GM18909 (cell line): ENCODE results near the gene EPHA4.

Experiments used
- ATAC-seq: cut with Tn5 transposase; IDR thresholded peaks from one replicate; pipeline ENCODE4 v1.9.1; 2021; ENCODE audit warnings: mild to moderate bottlenecking; ENCODE audit not compliant: unreplicated experiment, poor library complexity

Gene EPHA4

DNA sequence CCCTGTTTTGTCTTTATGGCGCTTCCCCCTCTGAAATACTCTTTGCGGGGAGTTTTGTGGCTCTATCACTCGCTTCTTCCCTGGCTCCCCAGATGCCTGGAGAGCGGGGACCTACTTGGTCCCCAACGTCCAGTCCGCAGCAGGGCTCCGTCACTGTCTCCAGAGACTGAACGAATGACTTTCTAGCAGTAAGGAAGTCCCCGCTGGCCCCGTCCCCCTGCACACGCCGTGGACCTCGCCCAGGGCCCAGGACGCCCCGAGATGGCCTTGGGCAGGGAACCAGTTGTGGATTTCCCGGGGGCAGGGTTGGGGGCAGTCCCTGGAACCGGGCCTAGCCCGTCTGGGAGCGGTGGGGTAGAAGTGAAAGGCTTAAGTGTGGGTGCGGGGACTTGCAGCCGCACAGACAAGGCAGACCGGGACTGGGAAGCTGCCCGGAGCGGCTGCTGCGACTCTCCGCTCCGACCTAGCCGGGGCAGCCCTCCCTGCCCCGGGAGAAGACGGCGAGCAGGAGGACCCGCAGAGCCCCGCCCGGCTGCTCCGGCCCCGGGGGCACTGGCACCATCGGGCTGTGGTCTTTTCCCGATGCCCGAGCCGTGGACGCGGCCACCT is 821 bp upstream of the EPHA4 start:
- peak; percentile 31 for ATAC-seq

DNA sequence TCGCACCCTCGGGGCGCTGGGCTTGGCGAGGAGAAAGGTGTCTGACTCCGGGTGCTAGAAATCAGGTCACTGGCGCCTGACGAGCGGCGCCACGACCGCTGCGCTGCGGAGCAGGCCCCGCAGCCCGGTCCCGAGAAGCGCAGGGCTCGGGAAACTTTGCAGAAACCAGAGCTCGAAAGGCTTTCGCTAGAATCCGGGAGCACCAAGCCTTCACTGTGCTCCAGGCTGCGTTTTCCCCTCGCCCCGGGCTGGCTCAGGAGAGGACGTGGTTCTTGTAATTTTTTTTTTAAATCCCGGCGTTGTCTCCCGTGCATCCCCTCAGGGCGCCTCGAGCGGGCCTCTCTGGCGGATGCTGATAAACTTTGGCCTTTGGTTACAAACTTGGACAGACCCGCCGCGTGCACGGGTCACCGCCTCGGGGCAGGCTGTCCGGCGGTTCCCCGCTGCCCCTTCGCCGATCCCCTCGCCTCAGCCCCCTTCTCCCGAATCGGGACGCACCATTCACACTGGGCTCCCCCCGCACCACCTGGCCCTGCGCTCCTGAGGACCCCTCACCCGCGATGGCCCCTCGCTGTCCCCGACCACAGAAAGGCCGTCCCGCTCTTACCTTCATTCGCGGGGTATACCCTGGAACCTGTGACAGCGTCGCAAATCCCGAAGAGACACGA is 419 bp downstream of the EPHA4 start:
- peak; percentile 10 for ATAC-seq

DNA sequence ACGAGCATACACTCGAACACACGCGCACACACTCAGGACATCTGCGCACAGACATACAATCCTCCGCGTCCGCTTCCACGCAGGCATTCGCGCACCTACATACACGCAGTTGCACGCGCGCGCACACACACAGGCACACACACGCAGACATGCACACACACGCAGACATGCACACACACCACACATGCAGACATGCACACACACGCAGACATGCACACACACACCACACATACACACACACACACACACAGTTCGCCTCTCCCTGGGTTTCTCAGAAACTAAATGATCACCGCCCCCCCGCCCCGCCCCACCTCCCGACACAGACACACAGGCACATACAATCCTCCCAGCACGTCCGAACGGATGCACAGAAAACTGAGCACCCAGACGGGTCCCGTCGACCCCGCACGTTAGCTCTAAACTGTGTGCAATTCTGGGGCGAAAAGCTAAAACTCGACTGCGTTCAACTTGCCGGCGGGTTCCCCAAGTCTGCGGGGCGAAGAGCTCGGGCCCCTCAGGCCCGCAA is 1.0 kb downstream of the EPHA4 start:
- ATAC-seq, result no peak

DNA sequence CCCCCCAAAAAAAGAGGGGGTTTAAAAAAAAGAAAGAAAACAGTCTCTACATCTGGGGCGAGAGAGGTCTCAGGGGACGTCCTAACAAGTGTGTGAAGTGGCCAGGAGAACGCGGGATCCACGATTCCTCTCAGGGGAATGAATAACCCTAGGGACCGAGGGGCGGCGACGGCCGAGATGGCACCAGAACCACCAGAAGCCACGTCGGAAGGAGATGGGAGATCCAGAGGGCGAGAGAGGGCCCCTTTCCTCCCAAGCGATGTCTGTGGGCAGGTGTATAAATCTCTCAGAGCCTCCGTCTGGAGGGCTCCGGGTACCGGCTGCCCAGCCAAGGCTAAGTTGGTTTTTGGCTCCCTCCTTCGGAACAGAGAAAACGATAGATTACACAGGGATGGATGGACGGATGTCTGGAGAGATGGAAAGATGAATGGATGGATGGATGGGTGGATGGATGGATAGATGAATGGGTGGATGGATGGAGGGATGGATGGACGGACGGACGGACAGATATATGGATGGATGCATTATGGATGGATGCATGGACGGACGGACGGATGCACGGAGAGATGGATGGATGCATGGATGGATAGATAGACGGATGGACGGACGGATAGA is 1.7 kb downstream of the EPHA4 start:
- no peak for ATAC-seq

DNA sequence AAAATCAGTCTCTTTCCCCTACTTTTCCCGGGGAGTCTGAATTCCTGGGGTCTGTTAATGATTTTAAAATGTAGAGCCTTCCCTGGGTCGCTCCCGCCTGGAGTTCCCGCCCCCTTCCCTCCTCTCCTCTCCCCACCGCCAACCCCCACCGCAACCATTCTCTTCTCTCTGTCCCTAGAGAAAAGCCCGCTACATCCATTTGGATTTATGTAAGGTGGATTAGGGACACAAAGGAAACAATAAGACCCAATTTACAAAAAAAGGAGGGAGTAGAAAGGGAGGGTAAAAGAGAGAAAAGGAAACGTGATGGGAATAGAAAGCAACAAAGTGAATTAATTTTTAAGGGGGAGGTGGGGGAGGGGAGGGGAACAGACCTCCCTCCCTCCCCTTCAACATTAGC is 2.2 kb downstream of the EPHA4 start:
- no peak for ATAC-seq

DNA sequence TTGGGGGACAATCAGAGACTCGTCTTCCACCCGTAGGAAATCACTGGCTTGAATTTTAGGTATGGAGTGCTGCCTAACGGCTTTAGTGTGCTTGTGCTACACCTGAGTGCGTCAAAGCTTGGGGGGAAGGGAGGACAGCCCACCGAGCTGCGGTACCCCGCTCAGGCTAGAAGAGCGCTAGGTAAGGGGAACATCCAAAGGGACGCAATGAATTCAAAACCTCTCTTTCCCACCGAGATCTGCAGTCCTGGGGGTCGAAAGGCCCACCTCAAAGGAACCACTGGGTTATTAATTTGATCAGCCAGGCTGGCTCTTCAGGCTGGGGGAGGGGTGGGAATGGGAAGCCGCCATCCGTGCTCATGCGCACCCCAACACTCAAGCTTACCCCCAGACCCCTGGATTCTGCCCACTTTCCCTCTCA is 2.7 kb downstream of the EPHA4 start:
- ATAC-seq, result no peak

DNA sequence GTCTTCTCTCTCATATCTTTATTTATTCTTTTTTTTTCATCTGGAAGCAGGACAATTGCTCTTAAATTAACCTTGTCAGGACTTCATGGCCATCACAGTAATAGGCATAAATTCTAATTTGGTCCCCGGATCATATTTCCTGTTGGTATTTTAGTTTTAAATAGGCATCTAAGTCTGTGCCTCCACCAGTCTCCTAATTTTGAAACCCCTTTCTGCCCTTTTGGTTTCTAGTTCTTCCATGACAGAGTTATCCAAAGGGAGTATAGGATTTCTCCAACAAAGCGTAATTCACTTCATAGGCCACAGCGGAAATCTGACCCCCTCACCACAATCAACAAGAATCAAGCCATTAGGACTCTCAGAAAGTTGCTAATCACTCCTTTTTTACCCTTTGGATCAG is 3.8 kb downstream of the EPHA4 start:
- no peak for ATAC-seq

DNA sequence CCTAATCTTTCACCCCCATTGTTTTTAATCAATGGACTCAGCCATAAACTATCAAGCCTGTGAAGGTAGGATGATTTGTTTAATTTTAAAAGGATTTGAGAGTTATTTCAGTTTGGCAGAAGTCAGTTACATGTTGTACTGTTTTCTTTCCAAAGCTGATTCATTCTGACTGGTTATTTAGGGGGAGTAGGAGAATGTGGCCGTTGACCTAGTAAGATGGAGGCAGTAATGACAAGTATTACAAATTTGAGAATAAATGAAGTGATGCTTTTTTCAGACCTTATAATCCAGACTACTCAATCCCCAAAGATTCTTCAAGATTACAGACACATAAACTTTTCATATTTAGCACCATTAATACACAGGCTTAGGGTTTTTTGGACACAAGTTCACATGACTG is 4.3 kb downstream of the EPHA4 start:
- ATAC-seq, result no peak

DNA sequence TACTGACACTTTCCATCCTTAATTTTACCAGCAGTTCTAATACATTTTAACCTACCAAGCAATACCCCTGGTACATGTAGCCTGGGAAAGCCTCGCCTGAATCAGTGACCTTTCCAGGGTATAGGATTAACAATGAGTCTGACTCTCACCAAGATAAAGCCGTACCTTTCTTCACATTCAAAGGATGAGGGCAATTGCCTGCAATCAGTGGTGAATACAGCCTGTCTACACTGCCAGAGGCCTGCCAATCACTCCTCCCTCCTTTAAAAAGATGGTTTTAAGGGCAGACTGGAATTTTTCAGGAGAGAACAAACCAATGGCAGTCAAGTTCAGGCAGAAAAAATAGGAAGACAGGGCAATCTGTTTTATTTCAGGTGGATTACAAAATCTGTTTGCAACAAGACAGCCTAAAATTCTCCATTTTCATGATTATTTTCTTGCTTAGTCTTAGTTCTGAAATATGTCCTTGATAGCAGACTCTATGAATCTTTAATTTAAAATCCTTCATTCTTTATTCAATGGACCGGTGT is 4.8 kb downstream of the EPHA4 start:
- no peak for ATAC-seq

DNA sequence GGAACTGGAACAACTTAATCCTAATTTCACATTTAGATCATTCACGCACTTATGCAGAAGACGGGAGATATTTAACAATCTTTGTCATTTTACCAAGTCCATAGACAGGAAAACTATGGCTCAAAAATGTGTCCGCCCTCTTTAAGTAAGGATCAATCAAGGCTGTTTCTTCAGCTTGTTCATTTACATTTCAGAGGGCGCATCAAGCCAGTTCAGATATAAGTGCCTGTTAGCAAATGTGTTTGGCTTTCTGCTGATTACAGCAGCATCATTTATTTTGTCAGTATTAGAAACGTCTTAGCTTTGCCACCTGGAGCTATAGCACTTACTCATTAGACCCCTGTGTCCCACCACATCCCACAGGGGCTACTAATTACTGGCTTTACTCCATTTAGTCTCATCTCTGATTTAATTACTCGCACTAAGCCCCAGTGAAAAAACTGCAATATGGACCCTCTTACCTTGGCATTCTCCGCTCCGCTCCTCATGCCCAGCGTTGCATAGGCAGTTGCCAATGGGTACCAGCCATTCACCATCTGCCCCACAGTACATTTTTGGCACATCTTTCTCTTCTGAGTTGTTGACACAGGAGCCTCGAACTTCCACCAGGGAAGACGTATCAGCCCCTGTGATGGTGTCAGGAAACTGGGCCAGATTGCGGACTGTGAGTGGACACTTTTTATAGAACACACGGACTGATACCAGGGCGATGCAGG is 8.7 kb downstream of the EPHA4 start:
- no peak for ATAC-seq

DNA sequence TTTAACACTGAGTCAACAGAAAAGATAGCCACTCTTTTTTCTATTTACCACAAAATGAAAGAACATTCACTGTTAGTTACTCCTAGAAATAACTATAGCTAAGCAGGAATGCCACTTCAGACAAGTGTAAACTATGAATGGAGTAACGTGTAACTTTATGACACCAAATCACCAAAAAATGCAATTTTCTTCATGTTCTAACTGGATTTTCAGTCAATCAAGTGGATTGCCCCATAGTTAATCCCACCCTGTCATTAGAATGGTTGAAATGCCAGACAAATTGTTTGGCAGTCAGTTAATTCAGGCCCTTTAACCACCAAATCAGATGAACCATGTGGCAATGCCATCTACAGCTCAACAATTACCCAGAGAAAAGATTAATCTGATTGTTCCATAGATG is 9.9 kb downstream of the EPHA4 start:
- no peak for ATAC-seq

DNA sequence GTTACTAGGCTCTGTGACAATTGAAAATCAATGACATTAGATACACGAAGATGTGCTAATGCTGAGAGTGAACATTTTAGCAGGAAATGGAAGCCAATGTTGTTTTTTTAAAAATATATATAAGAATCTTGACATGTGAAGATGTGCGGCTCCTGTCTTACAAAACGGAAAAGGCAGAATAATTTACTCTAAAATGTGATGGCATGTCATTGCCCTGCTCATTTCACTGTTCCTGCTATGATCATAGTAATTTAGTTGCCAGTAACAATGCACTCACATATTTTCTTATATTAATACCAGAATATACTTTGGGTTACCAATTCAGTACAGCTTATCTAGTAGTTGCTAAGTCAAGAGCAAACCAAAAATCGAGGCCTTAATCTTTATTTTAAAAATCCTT is 10.3 kb downstream of the EPHA4 start:
- no peak for ATAC-seq

DNA sequence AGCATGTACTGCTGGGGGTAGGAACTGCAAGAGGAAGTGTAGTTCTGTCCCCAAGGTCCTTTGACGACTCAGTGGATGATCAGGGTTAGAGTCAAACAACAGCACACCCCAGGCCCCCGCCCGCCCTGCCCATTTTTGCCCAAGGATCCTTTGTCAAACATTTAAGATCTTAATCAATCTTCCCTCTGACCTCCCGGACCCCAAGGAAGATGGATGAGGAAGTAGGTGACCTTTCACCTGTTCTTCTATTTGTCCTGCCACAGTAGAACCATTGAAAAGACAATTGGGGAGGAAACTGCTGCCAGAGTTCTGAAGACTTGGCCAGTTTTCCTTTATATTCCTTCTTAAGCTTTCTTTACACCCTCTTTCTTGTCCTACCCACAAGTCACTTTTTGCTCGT is 12.1 kb downstream of the EPHA4 start:
- ATAC-seq, result no peak

DNA sequence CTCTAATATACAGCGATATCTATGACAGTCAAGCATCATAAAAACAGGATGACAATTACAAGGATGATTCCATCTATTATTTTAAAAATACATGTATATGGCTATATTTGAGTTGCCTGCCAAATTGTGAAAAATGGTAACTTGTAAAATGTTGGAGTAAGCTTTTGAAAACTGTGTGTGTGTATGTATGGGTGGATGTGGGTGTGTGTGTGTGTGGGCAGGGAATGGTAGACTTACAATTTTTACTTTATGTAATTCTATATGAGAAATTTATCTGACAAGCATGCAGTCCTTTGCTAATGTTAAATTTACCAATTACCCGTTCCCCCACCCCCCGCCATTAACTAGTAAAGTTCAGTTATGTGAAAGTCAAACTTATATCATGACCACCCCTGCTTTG is 14.0 kb downstream of the EPHA4 start:
- ATAC-seq, result no peak

DNA sequence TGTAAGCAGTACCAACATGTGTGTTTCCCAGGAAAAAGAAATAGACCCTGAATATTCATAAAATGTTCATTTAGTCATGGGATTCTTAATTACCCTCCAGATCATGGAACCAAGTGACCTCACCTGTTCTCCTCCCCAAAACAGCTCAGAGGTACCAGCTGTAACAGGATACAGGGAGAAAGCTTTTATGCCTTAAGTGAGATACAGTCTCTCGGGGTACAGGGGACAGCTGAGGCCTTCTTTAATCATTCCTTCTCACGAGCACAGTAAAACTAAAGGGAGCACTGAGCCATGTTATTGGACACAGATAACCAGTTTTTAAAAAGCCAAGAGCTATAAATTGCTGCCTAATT is 16.6 kb downstream of the EPHA4 start:
- peak; percentile 38 for ATAC-seq

DNA sequence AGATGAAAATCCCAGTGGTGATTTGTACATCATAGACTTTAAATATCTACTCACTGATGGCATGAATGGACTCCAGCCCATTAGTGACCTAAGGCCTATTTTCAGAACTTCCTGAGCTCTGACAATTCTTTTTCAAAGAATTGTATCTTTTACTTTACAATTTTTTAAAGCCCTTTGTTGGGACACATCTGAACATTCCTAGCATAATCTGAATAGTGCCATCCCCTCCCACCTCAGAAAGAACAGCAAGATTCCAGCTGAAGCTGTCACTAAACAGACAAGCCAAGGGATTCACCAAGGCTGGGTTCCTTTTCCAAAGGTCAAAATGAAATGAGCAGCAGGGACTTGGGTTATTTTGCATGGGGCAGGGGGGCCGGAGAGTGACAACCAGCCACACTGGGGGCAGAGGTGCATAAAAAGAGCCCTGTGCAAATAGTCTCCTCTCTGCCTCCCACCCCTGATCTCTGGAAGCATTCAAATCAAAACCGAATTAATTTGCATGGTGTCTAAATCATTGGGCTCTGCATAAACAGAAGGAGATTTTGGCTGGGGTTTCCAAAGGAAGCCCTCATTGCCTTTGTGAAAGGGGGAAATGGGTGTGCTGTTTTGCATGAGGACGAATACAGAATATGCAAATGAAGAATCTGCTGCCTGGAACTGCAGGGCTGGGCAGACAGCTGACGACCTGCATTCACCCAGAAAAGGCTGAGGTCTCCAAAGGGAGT is 17.2 kb downstream of the EPHA4 start:
- peak; percentile 96 for ATAC-seq

DNA sequence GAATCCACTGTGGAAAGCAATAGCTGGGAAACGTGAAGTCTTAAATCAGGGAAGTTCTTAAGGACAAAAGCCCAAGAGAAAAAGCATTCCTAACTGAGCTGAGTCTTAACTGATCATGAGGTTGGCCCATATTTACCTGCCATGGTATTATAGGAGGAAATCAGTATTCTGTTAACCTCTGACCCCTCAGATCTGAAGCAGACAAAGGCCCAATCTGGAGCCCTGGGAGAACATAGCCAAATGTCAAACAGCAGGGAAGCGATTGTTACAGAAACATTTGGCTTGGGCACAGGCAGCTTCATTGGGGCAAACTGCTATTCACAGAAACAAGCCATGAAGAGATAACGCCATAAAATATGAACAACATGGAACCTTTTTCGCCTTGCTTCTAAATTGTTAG is 18.8 kb downstream of the EPHA4 start:
- ATAC-seq, result no peak

DNA sequence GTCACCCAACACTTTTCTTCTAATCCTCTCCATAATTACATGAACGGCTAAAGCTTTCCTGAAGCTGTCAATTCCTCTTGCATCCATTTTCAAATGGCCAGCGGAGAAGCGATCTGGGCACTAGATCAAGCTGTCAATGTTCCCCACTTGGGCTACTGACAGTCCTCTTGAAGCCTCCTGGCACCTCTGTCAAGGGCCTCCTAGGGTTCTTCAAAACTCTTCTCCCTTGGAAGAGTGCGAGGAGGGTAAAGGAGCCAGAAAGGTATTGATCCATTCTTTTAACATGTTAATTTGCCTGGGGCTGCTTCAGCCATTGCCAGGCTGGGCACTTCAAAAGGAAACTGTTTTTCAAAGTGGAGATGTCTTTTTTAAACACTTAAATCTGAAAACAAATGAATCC is 19.8 kb downstream of the EPHA4 start:
- no peak for ATAC-seq

DNA sequence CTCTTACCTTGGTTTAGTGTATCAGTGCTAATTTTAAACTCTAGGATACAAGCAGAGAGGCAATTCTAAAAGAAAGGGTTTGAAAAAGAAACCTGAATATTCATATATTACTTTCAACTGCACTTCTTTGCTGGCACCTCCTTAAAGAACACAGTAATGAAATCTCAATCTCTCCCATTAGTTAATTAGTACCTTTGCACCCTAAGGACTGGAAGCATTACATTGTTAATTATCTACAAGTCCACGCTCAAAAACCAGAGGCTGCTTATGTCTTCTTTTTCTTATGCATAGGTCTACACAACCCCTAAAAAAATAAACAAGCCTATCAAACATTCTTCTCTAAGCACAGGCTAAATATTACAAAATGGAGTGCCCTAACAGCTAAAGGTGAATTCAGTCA is 20.2 kb downstream of the EPHA4 start:
- peak; percentile 54 for ATAC-seq

DNA sequence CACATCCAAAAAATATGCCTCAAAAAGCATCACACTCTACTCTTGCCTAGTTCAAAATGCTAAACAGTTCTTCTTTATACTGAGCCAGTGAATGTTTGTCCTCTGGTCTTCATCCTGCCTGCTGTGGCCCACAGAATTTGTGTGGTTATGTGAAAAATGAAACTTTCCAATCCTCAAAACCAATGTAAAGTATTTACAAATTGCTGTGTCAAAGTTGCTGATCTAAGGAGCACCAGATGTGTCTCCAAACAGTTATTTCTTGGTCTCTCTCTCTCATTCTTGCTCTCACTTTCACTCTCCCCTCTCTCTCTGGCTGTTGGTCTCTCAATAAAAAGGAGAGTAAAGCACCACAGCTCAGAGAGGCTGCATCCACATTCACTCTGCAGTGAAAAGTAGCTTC is 23.0 kb downstream of the EPHA4 start:
- ATAC-seq, result peak; percentile 90
